Stimulated activated CD4-positive, alpha-beta T cell treated with anti-CD3 and anti-CD28 coated beads, Interleukin-1b, Interleukin-23, amount 100 ng/mL, for 4 hours (primary cell): ENCODE results near the gene LTF.
"Not testable (repeated sequence)": the region's sequence is repeated elsewhere in the genome, so short reads cannot be mapped to it uniquely, and the experiment has no call there.

Experiments
- DNase-seq, 2 donors: peaks; one replicate each; pipeline ENCODE4 v3.0.0-alpha.2; 2020; ENCODE audit warnings: low read depth in 2 of 2

LTF gene

GRCh38 chr3:46464326-46465195 is at the start of gene LTF:
LTF (minus strand) TSS chr3:46464905; CDS start chr3:46464867, 38 bp downstream.
- no peak for DNase-seq

- no peak for DNase-seq
Observed at GRCh38 chr3:46512191-46512749, 47.6 kb upstream of the LTF start.

DNA sequence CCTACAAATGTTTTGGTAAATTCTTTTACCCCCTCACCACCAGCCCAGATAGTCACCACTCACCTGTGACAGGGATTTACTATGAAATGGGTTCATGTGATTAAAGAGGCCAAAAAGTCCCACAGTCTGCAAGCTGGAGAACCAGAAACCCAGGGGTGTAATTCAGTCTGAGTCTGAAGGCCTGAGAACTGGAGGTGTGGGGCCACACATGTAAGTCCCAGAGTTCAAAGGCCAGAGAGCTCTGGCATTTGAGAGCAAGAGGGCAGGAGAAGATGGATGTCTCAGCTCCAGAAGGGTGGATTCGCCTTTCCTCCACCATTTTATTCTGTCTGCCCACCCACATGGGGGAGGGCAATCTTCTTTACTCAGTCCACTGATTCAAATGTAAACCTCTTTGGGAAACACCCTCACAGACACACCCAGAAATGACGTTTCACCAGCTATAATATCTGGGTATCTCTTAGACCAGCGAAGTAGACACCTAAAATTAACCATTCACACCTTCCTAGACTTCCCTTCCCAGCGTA is 45.0 kb upstream of the LTF start:
- DNase-seq: no peak

DNA sequence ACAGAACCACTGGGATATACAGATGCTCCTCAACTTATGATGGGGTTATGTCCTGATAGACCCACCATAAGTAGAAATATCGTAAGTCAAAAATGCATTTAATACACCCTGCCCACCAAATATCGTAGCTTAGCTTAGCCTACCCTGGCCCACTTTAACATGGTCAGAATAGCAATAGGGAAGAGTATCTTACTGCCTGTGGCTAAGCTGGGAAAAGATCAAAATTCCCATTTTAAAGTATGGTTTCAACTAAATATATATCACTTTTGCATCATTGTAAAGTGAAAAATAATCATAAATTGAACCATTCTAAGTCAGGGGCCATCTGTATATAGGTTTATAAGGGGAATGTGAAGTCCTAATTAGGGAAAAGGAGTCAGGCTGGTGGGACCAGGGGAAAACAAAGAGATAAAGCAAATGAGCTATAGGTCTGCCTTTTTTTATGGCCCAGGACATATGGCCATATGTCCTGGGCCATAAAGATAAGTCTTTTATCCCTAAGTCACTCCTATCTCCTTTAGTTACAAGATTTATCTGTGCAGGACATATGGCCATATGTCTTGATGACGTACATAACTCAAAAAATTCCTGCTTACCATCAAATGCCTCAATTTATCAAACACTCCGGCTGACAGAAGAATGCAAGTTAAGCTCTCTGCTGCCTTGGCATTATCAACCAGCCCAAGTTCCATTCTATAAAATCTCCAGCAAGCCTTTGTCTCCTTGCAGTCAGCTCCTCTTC is 44.3 kb upstream of the LTF start:
- DNase-seq: no peak

GRCh38 chr3:46506526-46506925 is 41.8 kb upstream of the LTF start:
- DNase-seq: no peak

GRCh38 chr3:46505953-46506352 is 41.2 kb upstream of the LTF start:
- DNase-seq: no peak

DNA sequence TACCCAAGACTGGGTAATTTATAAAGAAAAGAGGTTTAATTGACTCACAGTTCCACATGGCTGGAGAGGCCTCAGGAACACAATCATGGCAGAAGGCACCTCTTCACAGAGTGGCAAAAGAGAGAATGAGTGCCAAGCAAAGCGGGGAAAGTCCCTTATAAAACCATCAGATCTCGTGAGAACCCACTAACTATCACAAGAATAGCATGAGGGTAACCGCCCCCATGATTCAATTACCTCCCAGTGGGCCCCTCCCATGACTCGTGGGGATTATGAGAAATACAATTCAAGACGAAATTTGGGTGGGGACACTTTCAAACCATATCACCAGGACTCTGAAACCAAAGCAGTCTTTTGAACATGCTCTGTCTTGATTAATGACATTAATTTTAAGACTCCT is 40.1 kb upstream of the LTF start:
- peak in 1 of 2 donors; percentile 17 for DNase-seq

DNA sequence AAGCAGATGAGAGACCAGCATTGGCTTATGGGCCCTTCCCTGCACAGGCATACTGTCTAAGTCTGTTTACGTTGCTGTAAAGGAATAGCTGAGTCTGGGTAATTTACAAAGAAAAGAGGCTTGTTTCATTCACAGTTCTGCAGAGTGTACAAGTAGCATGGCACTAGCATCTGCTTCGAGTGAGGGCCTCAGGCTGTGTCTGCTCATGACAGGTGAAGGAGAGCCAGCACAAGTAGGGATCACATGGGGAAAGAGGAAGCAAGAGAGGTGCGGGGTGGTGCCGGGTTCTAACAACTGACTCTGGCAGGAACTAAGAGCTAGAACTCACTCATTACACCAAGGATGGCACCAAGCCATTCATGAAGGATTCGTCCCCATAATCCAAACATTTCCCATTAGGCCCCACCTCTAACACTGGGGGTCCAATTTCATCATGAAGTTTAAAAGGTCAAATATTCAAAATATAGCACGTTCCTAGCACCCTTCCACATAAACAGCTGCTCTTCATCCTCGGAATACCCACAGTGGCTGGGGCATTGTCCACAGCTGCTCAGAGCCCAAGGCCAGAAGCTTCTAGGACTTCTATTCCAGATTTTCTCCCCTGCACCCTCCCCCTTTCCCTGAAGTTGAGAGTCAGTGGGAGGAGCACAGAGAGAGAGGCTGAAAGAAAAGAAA is 38.6 kb upstream of the LTF start:
- DNase-seq: no peak

GRCh38 chr3:46501702-46502101 is 37.0 kb upstream of the LTF start:
- no peak for DNase-seq

- no peak for DNase-seq
Observed at GRCh38 chr3:46500656-46501635, 36.2 kb upstream of the LTF start.

DNA sequence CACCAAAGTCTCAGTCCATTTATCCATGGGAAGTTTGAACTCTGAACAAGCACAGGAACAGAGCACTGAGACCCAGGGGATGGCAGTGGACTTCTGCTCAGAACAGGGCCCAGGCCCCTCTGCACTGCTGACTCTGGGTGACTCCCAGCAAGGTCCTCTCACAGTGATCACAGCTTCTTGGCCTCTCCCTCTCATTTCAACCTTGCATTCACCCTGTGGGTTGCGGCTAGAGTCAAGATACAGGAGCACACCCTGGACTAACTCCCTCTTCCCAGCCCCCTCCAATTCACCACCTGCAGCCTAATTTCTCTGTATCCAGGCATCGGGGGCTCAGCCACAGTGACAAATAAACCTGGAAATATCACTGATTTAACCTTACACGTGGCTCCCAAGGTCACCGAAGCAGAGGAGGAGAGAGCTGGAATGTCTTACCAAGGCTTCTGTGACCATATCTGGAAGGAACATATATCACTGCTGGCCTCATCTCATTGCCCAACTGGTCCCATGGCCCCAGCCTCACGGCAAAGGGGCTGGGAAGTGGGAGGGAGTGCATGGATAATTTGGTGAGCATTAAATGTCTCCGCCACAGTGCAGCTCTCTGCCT is 34.3 kb upstream of the LTF start:
- DNase-seq: no peak

DNA sequence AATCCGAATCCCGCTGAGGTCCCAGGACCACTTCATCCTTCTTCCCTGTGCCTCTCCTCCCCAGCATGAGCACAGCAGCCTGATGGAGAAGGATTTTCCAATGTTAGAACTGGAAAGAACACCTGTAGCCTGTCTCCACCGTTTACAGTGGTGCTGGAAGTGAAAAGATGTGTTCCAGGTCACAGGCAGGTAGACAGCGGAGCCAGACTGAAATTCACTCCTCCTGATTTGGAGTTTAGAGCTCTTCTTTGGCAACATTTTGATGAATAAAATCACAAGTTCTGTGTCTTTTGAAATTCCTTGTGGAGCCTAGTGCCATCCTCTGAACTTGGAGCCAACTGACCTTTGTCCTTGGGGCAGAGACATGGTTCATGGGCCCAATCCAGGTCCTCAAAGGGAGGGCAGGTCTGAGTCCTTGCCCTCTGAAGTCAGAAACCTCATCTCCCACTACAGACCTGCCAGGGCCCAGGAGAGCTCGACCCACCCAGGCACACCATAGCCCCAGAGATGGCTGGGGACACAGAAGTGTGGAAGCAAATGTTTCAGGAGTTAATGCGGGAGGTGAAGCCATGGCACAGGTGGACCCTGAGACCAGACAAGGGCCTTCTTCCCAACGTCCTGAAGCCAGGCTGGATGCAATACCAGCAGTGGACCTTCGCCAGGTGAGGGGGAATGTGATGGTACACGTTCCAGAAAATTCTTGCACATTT is 33.0 kb upstream of the LTF start, which contains the start of gene RTP3:
Gene RTP3 (plus strand): TSS at position 421 of the 710 bp plus-strand sequence. CDS start 87 bp downstream, at position 508.
- no peak for DNase-seq

- DNase-seq: peak; percentile 25 to 36
Observed at GRCh38 chr3:46496746-46497555, 32.2 kb upstream of the LTF start.

DNA sequence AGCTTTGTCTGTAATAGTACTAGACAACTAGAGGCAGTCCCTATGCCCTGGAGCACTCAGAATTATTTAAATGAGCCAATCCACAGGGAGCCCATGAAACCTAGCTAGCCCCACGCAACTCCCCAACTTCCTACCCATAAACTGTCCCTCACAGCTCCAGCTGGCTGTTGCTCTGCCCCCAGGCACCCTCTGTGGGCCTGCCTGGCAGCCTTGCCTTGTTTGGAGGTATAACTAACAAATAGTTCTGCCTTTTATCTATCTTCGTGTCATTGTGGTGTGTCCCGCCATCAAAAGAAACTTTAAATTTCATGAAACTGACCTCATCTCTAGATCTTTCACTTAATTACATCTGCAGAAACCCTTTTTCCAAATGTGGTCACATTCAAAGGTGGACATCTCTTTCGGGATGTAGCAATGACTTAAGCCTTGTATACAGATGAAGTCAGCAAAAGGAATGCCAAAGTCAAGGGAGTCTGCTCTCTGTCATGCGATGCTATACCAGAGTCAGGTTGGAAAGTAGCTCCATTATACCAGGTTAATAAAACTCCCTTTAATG is 31.3 kb upstream of the LTF start:
- DNase-seq: no peak

- DNase-seq: not testable (repeated sequence)
Observed at GRCh38 chr3:46494491-46494890, 29.8 kb upstream of the LTF start.

- DNase-seq: no peak
Observed at GRCh38 chr3:46492890-46493547, 28.3 kb upstream of the LTF start.
